Stimulated activated CD8-positive, alpha-beta memory T cell treated with anti-CD3 and anti-CD28 coated beads, Interleukin-4, amount 100 ng/mL, for 24 hours (primary cell): ENCODE data around the gene TEX261.
A peak's percentile ranks its signal among the peaks of the same experiment; 100 is the strongest.
"Not testable (repeated sequence)": the region's sequence is repeated elsewhere in the genome, so short reads cannot be mapped to it uniquely, and the experiment has no call there.

ENCODE experiments used
- DNase-seq: peaks from one replicate; pipeline ENCODE4 v3.0.0-alpha.2; 2020; ENCODE audit warnings: low read depth

Gene TEX261

GRCh38 chr2:70994699-70995425 lies at the start of gene TEX261:
Gene TEX261 (minus strand): TSS chr2:70994873. CDS start chr2:70994757, 116 bp downstream.
- DNase-seq = peak; percentile 89

GRCh38 chr2:71043531-71044407 lies 49.1 kb upstream of the TEX261 start:
- DNase-seq = no peak

DNA sequence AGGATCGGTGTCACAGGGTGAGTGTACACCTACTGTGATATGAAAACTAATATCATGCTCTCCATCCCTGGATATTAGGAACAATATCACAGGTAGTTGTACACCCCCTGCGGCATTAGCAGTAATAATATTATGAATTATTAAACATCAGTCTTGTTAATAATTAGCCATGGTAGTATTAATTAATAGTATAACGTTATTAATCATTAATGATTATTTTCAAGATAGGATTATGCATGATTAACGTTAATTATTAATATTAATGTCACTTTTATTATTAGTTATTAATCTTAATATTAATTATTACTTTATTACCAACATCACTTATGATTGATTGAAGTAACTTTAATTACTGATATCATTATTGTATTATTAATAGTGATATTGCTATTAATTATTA lies 47.6 kb upstream of the TEX261 start:
- no peak for DNase-seq

GRCh38 chr2:71036296-71036695 lies 41.6 kb upstream of the TEX261 start:
- not testable (repeated sequence) for DNase-seq

GRCh38 chr2:71023553-71024243 lies 29.0 kb upstream of the TEX261 start:
- DNase-seq = peak; percentile 60

DNA sequence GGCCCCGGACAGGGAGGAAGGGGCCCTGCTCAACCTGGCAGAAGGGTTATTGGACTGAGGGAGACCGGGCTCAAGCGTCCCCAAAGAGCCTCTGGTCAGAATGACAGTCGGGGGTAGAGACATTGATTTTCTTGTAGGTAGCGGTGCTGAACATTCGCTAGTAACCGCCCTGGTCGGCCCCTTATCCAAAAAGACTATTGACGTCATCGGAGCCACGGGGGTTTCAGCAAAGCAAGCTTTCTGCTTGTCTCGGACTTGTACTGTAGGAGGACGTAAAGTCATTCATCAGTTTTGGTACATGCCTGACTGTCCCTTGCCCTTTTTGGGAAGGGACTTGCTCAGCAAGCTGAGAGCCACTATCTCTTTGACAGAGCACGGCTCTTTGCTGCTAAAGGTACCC lies 26.7 kb upstream of the TEX261 start:
- not testable (repeated sequence) for DNase-seq

DNA sequence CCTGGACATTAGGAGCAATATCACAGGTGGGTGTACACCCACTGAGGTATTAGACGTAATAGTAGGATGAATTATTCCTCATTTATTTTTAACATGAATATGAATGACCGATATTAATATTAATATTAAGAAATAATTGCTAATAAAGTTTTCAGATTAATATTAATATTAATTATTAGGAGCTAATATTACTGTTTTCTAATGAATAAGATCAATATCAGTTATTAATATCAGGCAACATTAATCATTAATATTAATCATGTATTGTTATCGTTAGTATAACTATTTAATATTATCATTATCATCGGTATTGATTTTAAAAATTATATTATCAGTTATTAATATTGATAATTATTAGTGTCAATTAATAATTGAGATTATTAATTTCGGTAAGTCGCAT lies 25.3 kb upstream of the TEX261 start:
- DNase-seq = not testable (repeated sequence)

DNA sequence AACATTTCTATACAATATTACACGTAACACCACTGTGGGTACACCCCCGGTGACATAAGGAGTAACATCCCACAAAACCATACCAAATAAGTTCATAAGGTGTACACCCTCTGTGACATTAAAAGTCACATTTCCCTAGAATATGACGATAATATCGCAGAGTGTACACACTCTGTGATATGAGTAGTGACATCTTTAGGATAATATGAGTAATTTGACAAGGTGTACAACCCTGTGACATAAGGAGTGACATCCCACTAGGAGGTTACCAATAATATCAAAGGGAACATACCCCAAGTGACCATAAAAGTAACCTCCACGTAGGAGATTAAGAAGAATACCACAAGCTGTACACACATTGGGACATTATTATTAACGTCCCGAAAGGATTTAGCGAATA lies 24.0 kb upstream of the TEX261 start:
- no peak for DNase-seq

DNA sequence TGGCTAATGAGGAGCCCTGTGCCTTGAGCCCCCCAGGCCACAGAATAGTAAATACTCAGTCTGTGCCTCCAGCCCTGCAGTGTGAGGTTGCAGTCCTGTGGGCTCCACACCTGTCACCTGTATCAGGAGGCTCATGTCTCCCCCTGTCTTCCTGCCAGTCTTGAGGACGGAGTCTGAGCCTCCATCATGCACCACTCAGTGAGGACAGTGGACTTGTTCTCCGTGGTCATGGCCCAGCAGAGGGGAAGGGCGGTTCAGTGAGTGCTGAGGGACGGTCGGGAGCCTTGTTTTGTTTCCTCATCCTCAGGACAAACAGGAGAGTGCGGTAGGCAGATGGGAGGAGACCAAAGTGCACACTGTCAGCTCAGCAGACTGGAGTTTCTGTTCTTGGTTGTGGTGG lies 17.1 kb upstream of the TEX261 start:
- not testable (repeated sequence) for DNase-seq

- no peak for DNase-seq
Measured at GRCh38 chr2:71008342-71008741, 13.7 kb upstream of the TEX261 start.

DNA sequence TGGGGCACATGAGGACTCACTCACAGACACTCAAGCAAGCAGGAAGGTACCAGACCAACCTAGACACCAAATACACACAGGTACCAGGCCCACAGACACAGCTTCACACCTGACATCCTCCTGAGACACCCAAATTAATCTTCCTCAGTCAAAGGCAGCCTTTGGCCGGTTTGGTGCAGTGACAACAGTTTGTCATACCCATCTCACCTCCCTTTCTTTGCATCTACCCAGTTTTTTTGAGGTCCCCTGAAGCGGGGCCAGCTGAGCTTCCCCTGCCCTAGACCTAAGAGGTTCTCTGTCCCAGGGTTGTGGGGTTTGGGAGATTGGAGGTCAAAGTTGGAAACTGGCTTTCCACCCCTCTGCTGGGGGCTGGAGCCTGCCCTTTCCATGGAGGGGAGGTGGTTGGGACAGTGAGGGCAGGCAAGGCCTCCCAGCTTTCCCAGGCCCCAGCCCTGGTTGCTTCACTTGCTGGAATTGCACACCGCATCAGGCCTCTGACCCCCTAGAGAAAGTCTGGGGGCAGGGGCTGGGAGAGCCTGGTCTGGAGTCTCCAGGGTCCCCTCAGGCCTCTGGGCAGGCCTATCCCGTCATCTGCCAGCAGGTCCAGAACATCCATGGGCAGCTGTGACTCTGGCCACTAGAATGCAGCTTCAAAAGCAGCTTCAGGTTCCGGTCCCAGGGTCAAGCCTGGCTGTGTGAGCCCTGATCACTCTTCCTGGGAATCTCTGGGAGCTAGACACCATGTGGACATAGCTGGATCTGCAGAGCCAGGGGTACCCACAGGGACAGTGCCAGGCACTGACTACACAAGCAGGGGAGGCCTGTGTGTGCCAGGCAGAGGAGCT lies 12.5 kb upstream of the TEX261 start:
- no peak for DNase-seq

DNA sequence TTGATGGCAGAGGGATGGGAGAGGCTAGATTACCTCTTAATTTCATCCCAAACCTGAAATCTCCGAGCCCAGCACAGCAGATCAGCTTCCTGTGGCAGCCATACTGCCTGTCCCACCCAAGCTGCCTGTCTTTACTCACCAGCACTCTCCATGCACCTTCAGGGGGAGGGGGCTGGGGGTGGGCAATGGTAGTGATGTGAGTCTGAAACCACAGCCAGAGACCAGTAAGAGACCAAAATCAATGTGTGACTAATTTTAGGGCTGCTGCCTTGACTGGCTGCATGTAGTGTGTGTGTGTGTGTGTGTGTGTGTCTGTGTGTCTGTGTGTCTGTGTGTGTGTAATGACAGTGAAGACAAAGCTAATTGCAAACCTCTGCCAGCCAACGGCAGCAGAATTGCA lies 11.7 kb upstream of the TEX261 start:
- DNase-seq = no peak

- no peak for DNase-seq
Measured at GRCh38 chr2:71005271-71006202, 10.9 kb upstream of the TEX261 start.

DNA sequence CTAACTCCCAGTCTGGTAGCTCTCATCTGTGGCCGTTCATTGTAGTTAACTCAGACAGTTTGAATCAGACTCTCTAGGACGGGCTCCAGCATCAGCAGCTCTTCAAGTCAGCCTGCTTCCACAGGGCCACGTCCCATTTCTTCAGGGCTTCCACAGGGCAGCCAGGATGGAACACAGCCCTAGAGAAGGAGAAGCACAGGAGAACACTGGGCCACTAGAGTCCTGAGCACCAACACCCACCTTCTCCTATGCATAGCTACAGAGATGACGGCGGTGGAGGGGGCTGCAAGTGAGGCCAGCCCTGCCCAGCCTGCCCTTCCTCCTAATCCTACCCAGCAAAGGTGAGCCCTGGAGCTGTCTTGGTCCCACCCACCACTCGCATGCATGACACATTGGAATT lies 10.2 kb upstream of the TEX261 start:
- DNase-seq = no peak

GRCh38 chr2:71003966-71004755 lies 9.5 kb upstream of the TEX261 start:
- DNase-seq = no peak

DNA sequence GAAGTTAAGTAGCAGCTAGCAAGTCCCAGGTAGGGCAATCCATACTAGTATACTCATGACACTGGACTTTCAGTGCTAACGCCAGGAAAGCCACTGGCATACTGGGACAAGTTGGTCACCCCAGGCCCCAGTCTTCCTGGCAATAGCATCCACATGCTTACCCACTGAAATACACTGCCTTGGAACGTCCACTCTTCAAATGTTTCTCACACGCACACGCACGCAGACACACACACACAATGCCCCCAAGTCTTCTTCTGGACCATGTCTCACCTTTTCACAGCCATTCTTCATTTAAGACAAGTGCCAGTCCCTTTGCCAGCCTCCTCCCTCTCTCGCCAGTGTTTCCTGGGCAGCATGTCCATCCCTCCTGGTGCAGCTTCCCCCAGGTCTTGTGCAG lies 8.7 kb upstream of the TEX261 start:
- DNase-seq = no peak

DNA sequence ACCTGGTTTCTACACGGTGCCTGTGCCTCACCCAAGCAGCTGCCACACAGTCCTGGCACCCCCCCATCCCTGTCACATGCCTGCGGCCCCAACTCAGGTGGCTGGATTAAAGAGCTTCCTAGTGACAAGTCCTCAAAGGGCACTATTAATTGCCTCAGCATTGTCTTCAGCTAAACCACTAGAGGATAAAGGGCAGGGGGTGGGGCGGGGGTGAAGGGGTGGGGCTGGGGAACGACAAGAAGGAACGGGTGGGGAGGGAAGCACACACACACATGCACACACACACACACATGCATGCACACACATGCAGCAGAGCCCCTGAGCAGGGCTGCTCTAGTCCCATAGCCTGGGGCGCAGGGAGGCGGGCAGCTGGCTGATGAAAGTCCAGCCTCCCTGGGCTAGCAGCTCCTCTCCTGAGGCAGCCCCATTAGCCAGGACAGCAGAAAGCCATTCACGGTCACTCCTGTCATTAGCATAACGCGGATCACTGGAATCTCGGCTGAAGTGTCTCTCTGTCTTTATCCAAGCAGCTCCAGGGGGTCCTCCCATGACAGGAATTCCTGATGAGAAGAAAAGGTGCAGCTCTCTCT lies 7.4 kb upstream of the TEX261 start:
- DNase-seq = no peak

- no peak for DNase-seq
Measured at GRCh38 chr2:71001592-71001927, 6.9 kb upstream of the TEX261 start.

DNA sequence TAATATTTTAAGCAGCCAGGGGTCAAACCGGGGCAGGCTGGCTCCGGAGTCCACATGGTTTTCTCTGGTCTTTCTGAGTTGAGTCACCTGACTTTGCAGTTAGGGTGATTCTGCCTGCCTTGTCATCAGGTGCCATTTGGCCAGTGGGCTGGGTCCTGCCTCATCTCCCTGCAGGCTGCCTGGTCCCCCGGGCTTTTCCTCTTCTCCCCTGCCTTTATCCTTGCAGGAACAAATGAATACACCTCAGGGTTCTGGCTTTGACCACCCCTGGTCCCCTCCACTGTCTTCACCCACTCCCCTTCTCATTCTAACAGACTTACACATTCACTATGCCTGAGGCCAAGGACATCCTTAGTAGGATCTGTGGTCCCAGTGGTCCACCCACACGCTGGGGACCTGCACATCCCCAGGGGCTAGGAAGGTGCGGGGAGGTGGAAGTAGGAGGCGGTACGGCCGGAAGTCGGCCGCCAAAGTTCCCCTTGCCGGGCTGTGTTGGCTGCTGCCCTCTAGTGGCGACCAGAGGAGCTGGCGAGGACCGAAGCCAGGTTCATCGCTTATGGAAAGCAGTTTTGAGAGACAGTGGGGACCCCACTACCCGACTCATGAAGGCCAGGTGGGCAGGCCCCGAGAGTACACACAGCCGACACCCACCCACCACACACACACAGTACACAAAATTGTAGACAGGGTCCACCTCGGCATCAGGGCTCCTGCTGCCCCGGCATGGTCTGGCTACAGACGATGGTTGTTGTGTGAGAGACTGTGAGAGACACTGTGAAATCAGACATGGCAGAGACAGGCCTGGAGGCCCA lies 6.3 kb upstream of the TEX261 start:
- peak; percentile 69 for DNase-seq
